GM12875 (cell line): Measurements from ENCODE around the gene NDST4.

Experiments used
- H3K4me3 ChIP-seq: one replicate; pipeline ENCODE4 v1.5.1; 2011; ENCODE audit warnings: low read depth, low read length, control low read depth
- CTCF ChIP-seq: IDR thresholded peaks from 2 replicates; pipeline ENCODE4 v1.5.1; 2011; ENCODE audit warnings: low read depth, mild to moderate bottlenecking, control low read depth, inconsistent platforms, low read length, moderate library complexity, borderline replicate concordance; ENCODE audit not compliant: insufficient read depth

The NDST4 gene

GRCh38 chr4:115110191-115111181, 2.9 kb downstream of the NDST4 start:
- no peak for TF ChIP-seq CTCF
- H3K4me3 ChIP-seq = no peak overlapping the region

- TF ChIP-seq CTCF = no peak
These were observed 4.6 kb downstream of the NDST4 start for GRCh38 chr4:115108850-115109249.

GRCh38 chr4:115107411-115107810, 6.0 kb downstream of the NDST4 start:
- no peak for TF ChIP-seq CTCF
- no peak overlapping the region for H3K4me3 ChIP-seq

More at GRCh38 chr4:115108850-115109249, 4.6 kb downstream of the NDST4 start:
- H3K4me3 ChIP-seq = no peak overlapping the region

- no peak overlapping the region for H3K4me3 ChIP-seq
- no peak for TF ChIP-seq CTCF
These were observed 11.7 kb downstream of the NDST4 start for GRCh38 chr4:115101675-115102074.

- peak; percentile 33; the same call in 1 of the 2 replicates for TF ChIP-seq CTCF
- no peak overlapping the region for H3K4me3 ChIP-seq
These were observed 22.8 kb downstream of the NDST4 start for GRCh38 chr4:115090483-115091075.

GRCh38 chr4:115082633-115083032, 30.8 kb downstream of the NDST4 start:
- no peak overlapping the region for H3K4me3 ChIP-seq
- no peak for TF ChIP-seq CTCF
